DND-41 (cell line): ENCODE results near the gene MXI1.

Source experiments
- CTCF ChIP-seq: IDR thresholded peaks from 2 replicates; pipeline ENCODE4 v1.5.1; 2012; ENCODE audit warnings: borderline replicate concordance, low read length, moderate library complexity, mild to moderate bottlenecking; ENCODE audit not compliant: poor library complexity, severe bottlenecking; ENCODE audit errors: extremely low read depth
- EZH2 ChIP-seq: IDR thresholded peaks from 3 replicates; pipeline ENCODE4 v1.6.1; 2012; ENCODE audit warnings: borderline replicate concordance, low read depth, mild to moderate bottlenecking, moderate library complexity, low read length, inconsistent platforms; ENCODE audit not compliant: severe bottlenecking

- no peak for TF ChIP-seq CTCF
- TF ChIP-seq EZH2, result no peak
These were observed 35.2 kb upstream of the MXI1 start for GRCh38 chr10:110172155-110172554.
